Stimulated activated CD4-positive, alpha-beta T cell treated with anti-CD3 and anti-CD28 coated beads, Interleukin-1b, Interleukin-23, amount 100 ng/mL, for 48 hours (primary cell): ENCODE data around the gene MYBPC2.
"Not testable (repeated sequence)": the region's sequence is repeated elsewhere in the genome, so short reads cannot be mapped to it uniquely, and the experiment has no call there.

ENCODE experiments used
- DNase-seq: peaks from one replicate; pipeline ENCODE4 v3.0.0-alpha.2; 2020

Gene MYBPC2

DNA sequence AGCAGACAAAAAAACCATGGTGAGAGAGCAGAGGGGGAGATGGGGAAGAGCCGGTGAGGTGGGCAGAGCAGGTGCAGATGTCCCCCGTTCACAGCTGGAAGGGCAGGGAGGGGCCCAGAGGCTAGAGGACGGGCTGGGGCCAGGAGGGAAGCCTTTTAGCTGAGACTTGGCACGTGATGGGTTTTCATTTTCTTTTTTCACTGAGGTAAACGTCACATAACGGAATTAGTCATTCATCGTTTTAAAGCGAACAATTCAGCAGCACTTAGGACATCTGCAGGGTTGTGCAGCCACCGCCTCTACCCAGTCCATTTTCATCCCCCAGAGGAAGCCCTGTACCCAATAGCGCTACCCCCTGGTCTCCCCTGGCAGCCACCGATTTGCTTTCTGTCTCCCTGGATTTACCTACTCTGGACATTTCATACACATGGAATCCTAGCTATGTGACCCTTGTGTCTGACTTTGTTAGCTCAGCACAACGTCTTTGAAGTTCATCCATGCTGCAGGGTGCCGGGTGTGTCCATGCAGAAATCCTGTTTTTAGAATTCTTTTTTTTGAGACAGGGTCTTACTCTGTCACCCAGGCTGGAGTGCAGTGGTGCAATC lies 27.6 kb downstream of the MYBPC2 start:
- no peak for DNase-seq

DNA sequence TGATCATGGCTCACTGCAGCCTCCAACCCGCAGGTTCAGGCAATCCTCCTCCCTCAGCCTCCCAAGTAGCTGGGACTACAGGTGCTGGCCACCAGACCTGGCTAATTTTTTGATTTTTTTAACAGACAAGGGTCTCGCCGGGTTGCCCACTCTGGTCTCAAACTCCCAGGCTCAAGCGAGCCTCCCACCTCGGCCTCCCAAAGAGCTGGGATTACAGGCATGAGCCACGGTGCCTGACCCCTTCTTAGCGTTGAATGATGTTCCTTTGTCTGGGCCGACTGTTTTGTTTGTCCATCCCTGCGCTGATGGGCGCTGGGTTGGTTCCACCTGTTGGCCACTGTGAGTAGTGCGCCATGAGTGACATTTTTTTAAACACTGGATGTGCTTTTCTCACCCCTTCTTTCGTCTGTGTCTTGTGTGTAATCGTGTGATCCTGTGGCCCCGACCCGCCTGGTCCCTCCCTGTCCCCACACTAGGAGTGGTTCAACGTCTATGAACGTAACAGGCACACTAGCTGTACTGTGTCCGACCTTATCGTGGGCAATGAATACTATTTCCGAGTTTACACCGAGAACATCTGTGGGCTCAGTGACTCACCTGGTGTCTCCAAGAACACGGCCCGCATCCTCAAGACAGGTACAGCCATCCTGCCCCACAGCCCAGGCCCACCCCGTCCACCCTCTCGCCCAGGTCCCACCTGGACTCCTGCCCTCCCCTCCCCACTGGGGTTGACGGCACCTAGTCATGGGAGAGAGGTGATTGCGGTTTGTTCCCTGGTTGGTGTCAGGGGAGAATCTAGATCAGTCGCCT lies 28.6 kb downstream of the MYBPC2 start:
- peak; percentile 62 for DNase-seq

DNA sequence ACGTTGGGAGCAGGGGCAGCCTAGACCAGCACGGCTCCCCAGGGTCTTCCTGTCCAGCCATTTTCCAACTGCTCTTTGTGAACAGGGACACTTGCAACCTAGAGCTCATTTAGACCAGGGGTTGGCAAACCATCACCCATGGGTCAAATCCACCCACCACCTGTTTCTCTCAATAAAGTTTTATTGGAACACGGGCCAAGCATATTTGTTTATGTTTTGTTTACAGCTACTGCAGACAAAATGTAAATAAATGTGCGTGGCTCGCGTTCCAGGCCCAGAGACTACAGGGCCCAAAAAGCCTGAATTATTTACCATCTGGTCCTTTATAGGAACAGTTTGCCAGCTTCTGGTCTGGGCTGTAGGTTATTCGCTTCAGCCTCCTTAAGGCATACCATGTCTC lies 30.3 kb downstream of the MYBPC2 start:
- no peak for DNase-seq

DNA sequence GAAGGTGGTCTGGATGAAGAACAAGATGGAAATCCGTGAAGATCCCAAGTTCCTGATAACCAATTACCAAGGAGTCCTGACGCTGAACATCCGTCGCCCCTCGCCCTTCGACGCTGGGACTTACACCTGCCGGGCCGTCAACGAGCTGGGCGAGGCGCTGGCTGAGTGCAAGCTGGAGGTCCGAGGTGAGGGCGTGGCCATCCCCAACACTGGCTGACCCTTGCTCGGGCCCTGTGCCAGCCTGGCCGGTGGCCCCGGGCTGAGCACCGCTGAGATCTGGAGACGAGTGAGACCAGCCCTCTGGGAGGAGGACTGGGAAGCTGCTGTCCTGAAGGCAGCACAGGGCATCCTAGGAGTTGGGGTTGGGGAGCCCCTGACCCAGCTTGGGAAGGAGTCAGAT lies 31.7 kb downstream of the MYBPC2 start:
- no peak for DNase-seq

DNA sequence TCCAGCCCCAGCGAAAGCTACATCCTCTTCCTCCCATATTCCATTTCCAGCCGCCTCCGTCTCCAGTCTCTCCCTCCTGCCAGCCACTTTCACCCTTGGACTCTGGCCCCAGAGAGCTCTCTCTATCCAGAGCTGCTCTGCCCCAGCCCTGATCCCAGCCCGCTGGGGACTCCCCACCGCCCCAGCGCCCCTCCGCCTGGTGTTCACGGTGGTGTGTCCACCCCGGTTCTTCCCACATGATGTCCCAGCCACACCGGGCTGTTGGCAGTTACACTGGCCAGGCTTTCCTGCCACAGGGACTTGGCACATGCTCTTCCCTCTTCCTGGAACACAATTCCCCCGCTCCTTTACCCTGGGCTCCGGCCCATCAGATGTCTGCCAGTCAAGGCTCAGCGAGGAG lies 32.3 kb downstream of the MYBPC2 start:
- DNase-seq = no peak

DNA sequence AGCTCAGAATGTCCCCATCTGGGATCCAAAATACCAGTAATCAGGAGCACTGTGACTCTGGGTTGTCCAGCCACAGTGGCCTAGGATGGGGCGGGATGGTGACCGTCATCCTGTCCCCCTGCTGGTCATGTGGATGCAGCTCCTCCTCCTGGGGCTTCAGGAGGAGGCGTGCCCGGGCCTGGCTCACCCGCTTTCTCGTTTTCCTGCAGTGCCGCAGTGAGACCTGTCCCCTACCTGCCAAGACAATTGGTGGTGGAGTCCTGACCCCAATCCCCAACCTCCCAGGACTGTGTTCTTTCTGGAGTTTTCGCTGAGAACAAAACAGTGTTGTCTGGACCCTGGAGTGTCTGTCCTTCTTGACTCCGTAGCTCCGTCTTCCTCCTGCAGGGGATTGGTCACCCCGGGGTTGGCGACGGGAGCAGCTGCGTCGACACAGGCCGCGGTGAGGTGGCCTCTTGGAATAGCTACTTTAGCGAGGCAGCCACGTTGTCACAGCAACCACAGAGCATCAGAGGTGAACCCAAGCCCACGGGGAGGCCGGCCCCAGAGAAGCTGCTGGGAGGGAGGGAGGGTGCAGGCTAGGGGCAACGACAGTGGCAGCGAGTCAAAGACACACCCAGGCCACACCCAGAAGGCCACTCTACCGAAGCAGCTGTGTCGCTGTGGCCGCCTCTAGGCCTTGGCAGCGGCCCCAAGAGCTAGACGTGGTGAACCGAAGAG lies 33.5 kb downstream of the MYBPC2 start:
- no peak for DNase-seq

DNA sequence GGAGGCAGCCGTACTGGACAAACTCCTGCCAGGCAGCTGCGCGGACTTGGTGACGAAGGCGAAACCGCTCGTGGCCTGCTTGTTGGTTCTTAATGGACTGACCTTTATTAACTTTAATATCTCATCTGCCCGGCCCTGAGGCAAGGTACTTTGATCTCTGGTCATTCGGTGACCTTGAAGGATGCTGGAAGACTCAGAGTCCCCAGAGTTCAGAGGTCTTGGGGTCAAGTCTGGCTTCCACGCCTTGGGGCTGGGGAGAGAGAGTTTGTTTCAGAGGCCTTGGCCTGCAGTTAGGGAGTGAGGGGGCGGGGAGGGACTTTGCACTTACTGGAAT lies 34.0 kb downstream of the MYBPC2 start:
- DNase-seq = no peak

DNA sequence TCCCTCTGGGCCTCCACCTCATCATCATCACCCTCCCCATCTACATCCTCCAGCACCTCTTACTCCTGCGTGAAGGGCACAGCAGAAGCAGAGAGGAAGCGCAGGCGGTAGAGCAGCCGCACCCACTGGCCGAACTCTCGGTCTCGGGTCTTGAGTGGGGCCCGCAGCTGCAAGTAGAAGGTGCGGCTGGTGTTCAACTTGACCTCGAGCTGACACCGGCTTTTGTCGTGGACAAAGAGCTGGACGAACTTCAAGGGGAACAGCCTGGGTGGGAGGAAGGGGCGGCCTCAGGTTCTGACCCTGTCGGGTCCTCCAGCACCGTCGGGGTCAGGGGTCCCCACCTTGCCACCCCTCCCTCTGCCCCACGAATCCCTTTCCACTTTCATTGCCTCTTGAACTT lies 34.9 kb downstream of the MYBPC2 start:
- no peak for DNase-seq

DNA sequence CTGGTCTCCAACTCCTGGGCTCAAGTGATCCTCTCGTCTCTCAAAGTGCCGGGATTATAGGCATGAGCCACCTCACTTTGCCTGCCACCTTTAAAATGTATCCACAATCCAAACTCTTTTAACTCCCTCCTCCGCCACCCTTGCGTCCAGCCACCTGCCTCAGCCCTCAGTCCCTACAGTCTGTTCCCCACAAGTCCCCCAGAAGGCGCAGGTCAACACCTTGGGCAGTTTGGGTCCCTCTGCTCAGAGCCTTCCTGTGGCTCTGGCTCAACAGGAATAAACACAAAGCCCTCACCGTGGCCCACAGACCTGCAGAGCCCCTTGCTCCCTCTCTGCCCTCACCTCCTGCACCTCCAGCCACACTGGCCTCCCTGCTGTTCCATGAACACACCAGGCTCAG lies 36.1 kb downstream of the MYBPC2 start:
- DNase-seq = no peak

DNA sequence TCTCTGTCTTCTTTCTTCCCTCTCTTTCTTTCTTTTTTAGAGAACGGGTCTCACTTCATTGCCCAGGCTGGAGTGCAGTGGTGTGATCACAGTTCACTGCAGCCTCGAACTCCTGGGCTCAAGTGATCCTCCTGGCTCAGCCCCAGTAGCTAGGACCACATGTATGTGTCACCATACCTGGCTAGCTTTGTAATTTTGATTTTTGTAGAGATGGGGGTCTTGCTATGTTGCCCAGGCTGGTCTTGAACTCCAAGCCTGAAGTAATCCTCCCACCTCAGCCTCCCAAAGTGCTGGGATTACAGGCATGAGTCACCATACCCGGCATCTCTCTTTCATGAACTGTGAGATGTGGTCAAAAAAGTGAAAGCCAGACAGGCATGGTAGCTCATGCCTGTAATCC lies 40.6 kb downstream of the MYBPC2 start:
- not testable (repeated sequence) for DNase-seq

DNA sequence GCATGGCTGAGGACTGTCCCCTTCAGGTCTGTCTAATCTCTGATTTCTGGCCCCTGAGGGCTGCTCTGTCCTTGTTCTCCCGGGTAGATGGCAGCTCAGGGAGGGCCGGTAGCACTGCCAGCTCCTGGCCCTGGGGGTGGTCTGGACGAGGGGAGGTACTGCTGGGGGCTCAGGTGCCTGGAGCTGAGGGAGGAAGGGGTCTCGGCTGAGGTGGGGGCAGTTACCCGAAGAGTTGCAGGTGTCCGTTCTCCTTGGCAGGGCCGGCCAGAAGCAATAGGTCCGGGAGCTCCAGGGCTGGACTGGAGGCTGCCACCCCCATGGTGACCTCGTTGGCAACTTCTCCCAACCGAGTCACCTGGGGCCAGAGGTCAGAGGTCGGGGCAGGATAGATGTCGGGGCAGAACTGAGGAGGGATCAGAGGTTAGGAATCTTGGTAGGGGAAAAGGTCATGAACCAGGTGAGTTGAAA lies 42.4 kb downstream of the MYBPC2 start:
- no peak for DNase-seq

DNA sequence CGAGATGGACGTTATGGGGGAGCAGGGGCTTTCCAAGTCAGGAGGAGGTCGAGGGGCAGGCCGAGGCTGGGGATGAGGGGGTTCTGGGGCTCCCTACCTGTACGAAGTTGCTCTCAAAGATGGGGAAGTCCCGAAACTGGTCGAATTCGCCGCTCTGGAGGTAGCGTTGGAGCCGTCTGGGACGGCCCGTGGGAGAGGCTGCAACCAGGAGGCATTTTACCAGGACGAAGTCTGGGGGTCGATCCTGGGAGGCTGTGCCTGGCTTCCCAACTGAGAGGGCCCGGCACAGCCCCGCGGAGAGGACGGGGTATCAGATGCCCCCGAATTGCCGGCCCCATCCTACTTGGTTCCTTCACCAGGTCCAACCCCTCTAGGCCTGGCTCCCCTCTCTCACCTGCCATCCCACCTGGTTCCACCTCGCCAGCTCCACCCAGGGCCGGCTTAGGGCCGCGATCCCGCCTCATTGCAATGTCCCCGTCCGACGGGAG lies 43.1 kb downstream of the MYBPC2 start:
- no peak for DNase-seq

DNA sequence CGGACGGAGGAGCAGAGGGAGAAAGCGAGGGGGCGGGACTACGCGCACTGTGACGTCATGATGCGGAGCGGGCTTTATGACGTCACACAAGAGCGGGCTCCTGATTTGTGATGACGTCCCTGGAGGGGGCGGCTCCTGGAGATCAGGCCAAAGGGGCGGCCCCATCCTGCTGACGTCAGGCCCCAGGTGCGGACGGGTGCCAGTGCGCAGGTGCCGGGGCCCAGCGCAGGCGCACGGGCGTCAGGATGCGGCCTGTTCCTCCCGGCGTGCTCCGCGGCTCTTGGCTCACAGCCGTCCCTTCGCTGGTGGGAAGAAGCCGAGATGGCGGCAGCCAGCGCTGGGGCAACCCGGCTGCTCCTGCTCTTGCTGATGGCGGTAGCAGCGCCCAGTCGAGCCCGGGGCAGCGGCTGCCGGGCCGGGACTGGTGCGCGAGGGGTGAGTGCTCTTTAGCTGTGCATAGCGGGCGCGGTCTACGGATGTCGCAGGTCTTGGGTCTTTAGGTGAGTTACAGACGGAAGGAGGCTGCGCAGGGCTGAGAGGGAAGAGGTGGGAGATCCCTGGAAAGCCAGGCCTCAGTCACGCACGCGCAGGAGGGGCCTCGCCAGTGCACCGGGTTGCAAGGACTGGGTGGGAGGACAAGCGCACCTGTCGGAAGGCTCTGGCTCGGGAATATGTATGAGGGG lies 43.7 kb downstream of the MYBPC2 start, which contains the start of the genes EMC10 and GARIN5A:
EMC10 (plus strand) TSS at position 284 of the 683 bp plus-strand sequence; CDS start at position 322, 38 bp downstream.
GARIN5A (minus strand) TSS at position 625 of the 683 bp plus-strand sequence; CDS start at position 165, 460 bp downstream.
- DNase-seq = peak; percentile 97

DNA sequence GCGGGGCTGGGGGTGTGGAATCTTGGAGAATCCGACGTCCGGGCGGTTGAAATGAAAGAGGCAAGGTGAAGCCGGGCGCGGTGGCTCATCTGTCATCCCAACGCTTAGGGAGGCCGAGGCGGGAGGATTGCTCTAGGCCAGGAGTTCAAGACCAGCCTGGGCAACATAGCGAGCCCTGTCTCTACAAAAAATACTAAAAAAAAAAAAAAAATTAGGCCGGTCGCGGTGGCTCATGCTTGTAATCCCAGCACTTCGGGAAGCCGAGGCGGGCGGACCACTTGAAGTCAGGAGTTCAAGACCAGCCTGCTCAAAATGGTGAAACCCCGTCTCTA lies 44.2 kb downstream of the MYBPC2 start:
- no peak for DNase-seq

DNA sequence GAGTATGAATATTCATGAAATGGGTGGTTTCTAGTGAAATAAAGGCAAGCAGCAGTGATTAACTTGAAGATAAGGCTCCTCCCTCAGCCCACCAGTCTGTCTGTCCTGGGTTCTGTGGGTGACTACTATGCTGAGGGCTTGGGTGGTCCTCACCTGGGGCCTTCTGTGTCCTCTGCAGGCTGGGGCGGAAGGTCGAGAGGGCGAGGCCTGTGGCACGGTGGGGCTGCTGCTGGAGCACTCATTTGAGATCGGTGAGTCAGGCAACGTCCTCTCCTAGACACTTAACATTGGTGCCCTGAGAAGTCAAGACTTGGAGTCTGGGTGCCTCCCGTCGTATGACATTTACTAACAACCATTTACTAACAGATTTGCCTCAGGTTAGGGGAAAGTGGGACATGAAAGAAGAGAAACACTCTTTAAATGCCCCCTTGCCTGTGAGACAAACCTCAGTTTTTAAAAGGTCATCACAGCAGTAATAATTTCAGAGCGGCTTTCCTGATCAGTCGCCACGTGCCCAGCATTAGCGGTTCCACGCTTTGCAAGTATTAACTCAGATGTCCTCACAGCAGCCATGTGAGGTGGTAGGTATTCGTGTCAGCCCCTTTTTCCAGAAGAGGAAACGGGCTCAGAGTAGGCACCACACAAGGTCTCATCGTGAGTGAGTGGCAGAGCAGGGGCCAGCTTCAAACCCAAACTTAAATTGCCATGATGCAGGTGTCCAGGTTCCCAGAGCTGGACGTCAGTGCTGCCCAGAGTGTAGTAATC lies 45.2 kb downstream of the MYBPC2 start:
- no peak for DNase-seq

DNA sequence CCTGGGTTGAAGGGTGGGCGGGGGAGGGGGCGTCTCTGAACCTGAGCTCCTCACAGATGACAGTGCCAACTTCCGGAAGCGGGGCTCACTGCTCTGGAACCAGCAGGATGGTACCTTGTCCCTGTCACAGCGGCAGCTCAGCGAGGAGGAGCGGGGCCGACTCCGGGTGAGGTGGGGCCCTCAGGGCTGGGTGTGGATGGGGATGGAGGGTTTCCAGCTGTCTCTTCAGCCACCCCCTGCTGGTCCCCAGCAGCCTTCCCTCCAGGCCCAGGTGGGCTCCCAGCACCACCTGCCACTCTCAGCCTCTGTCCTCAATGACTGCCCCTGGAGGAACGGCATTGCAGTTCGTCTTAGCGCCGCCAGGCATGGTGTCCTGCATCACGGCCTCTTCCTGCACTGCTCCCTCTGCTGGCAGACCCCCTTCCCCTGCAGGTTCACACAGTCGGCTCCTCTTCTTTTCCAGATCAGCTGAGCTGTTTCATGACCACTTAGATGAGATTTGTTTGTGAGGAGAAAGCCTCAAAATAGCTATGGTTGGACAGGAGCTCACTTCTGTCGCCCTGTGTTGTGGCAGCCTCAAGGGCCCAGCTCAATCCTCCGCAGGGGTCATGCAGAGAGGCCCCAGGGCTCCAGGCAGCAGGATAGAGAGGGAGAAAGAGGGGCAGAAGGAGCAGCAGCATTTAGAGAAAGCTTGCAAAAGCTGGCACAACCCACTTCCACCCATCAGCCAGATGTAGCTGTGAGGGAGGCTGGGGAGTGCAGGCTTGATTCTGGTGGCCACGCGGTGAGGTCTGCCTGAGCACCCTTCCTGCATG lies 46.4 kb downstream of the MYBPC2 start:
- peak; percentile 27 for DNase-seq

DNA sequence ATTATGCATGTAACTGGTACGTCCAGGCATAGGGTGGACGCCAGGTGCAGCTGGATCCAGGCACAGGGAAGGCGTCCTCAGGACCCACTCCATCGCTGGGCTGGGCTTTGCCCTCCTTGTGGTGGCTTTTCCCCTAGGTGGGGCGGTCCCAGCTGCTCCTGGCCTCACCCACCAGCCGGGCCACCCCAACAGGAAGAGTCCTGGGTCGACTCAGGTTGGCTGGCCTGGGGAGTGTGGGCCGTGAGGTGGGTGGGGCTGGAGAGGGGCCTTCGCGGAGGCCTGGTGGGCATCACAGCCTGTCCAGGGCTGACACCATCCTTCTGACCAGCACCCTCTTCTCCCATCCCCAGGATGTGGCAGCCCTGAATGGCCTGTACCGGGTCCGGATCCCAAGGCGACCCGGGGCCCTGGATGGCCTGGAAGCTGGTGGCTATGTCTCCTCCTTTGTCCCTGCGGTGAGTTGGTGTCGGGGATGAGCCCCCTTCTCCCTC lies 47.1 kb downstream of the MYBPC2 start:
- DNase-seq = no peak

DNA sequence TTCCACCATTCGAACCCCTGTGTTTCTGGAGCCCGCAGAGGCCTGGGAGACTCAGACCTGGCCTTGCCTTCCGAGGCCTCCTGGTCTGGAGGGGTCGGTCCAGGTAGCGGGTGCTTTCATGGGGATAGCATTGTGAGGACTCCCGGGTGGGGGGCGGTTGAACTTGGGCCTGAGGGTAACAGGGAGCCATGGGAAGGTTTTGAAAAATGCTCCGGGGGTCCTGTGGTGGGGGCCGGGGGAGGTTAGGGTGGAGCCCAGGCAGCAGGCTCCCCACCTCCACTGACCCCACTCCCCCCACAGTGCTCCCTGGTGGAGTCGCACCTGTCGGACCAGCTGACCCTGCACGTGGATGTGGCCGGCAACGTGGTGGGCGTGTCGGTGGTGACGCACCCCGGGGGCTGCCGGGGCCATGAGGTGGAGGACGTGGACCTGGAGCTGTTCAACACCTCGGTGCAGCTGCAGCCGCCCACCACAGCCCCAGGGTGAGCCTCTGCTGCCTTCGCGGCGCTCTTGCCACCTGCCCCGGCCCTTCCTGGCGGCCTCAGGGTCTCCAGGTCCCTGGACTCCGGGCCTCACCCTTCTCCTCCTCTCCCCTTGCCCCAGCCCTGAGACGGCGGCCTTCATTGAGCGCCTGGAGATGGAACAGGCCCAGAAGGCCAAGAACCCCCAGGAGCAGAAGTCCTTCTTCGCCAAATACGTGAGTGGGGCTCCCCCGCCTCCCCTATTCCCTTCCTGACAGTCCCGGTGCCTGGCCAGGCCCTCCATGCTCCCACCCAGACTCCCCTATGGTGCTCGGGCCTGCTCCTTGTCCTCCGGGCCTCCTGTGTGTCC lies 47.8 kb downstream of the MYBPC2 start:
- DNase-seq = no peak

DNA sequence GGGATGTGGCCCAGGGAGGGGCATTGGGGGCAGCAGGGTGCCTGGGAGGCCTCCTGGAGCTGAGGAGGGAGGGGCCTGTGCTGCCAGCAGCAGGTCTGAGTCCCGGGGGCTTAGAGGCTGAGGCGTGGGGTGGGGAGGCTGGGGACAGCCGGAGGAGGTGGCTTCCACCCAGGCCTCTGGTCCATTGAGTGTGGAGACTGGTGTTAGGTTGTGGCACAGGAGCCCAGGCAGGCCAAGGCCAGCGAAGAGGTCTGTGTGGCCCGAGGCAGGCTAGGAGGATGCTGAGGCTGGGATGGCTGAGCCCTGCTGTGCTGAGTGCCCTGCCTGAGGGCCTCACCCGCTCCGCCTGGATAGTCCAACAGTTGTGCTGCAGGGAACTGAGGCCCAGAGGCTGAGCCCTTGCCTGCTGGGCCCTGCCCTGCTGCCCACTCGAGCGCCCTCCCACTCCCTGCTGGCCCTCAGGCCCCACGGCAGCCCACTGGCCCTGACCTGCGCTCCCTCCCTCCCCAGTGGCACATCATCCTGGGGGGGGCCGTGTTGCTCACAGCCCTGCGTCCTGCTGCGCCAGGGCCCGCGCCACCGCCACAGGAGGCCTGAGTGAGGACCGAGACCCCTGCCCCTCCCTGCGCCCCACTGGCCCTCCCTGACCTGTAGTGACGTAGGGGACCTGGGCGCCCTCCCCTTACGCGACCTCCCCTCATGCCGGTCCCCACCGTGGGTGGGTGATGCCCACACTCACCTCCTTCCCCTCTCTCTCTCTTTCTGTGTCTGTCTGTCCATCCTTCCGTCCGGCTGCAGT lies 48.9 kb downstream of the MYBPC2 start:
- DNase-seq = no peak
